ENCODE results near the gene AKIRIN1.

- no peak for TF ChIP-seq CTCF (IDR thresholded peaks at IDR 0.05)
- TF ChIP-seq POLR2A (IDR thresholded peaks at IDR 0.05) = no peak
Measured at GRCh38 chr1:39001516-39002421, 10.7 kb downstream of the AKIRIN1 start.
